Panc1 (cell line): ENCODE data around the gene CAST.

Source experiments
- CTCF ChIP-seq: fragments of 450-650 bp; IDR thresholded peaks from 2 replicates; pipeline ENCODE4 v1.5.1; 2017; ENCODE audit warnings: mild to moderate bottlenecking
- POLR2AphosphoS5 ChIP-seq: IDR thresholded peaks from 2 replicates; pipeline ENCODE4 v1.6.1; 2012; ENCODE audit warnings: mild to moderate bottlenecking, low read depth, low read length, moderate library complexity
- REST ChIP-seq, 2 experiments: IDR thresholded peaks; 2 replicates each; pipeline ENCODE4 v1.6.1; 2011 to 2012; ENCODE audit warnings: low read depth in 2 of 2, control low read depth in 1 of 2, low read length in 1 of 2, mild to moderate bottlenecking in 1 of 2, moderate library complexity in 1 of 2; ENCODE audit not compliant: insufficient read depth in 1 of 2

GRCh38 chr5:96776621-96777020 is 114.4 kb downstream of the CAST start:
- TF ChIP-seq CTCF, result no peak
- TF ChIP-seq POLR2AphosphoS5, result no peak
- TF ChIP-seq REST (IDR thresholded peaks at IDR 0.05; ENCODE audit: insufficient read depth in 1 of 2, low read depth in 2 of 2, low read length in 1 of 2), result no peak
